ENCODE data around the gene ARHGAP24. TPM values are rescaled to one million over a fixed set of nuclear protein-coding genes. Genes with fewer than 3 reads are reported as not detected.
"Not testable (repeated sequence)": the region's sequence is repeated elsewhere in the genome, so short reads cannot be mapped to it uniquely, and the experiment has no call there.

The ARHGAP24 gene
- total RNA-seq, 2 donors from 2014 or later: 66.8 to 85.6 TPM

- no peak for TF ChIP-seq CTCF (conservative IDR thresholded peaks at IDR 0.05)
- no peaks in the 10 kb centered on the region for H3K36me3 Mint-ChIP-seq (ENCODE audit: low read depth)
- peaks cover 11% of the 10 kb centered on the region for H3K4me1 Mint-ChIP-seq
- H3K27me3 Mint-ChIP-seq (ENCODE audit: insufficient read depth): no peaks in the 10 kb centered on the region
- Histone ChIP-seq H3K4me3 (ENCODE audit: low read length) (no peak overlapping the region), H3K9me3 (ENCODE audit: control insufficient read depth, low read length) (no peaks in the 10 kb centered on the region), H3K27me3 (ENCODE audit: control insufficient read depth, insufficient read depth, low read length, poor library complexity, severe bottlenecking) (no peaks in the 10 kb centered on the region), H3K36me3 (ENCODE audit: control insufficient read depth, insufficient read depth, low read length) (no peaks in the 10 kb centered on the region), H3K4me1 (ENCODE audit: control insufficient read depth, insufficient read depth, low read length) (no peaks in the 10 kb centered on the region), H3K27ac (ENCODE audit: low read depth, low read length) (no peak overlapping the region), H3K9ac (ENCODE audit: extremely low read depth, low read length, poor library complexity, severe bottlenecking) (no peak overlapping the region)
- no peaks in the 10 kb centered on the region for H3K9me3 Mint-ChIP-seq
- no peak overlapping the region for H3K27ac Mint-ChIP-seq
- no peak for DNase-seq
- no peak overlapping the region for H3K4me3 Mint-ChIP-seq
- WGBS, 2 experiments (ENCODE audit: insufficient coverage in 1 of 2, insufficient read length in 1 of 2): 96 to 100% methylated on average over 2 to 3 of the region's 3 CpGs
Measured at GRCh38 chr4:85836588-85837438, 361.9 kb downstream of the ARHGAP24 start.

DNA sequence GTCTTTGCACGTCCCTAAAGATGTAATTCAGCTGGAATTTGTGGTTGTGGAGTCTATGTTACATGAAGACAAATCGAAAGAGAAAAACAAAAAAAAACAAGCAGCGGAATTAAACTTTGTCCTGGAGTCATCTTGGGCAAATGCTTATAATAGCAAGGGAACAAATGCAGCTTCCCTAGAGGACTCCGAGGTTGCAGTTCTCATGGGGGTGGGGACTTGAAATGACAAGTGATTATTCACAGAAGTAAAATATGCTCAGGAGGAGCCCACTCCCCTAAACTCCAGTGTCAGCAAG, 362.4 kb downstream of the ARHGAP24 start:
- no peak overlapping the region for H3K27ac Mint-ChIP-seq
- no peak for TF ChIP-seq CTCF (conservative IDR thresholded peaks at IDR 0.05)
- H3K4me3 Mint-ChIP-seq: no peak overlapping the region
- WGBS, 2 experiments (ENCODE audit: insufficient coverage in 1 of 2, insufficient read length in 1 of 2): 90 to 93% methylated on average over 3 to 4 of the region's 4 CpGs
- no peaks in the 10 kb centered on the region for H3K9me3 ChIP-seq (ENCODE audit: control insufficient read depth, low read length)
- no peak overlapping the region for H3K4me3 ChIP-seq (ENCODE audit: low read length)
- peaks cover 5% of the 10 kb centered on the region for H3K4me1 Mint-ChIP-seq
- no peaks in the 10 kb centered on the region for H3K4me1 ChIP-seq (ENCODE audit: control insufficient read depth, insufficient read depth, low read length)
- H3K27ac ChIP-seq (ENCODE audit: low read depth, low read length): no peak overlapping the region
- H3K36me3 ChIP-seq (ENCODE audit: control insufficient read depth, insufficient read depth, low read length): no peaks in the 10 kb centered on the region
- DNase-seq: no peak
- no peaks in the 10 kb centered on the region for H3K36me3 Mint-ChIP-seq (ENCODE audit: low read depth)
- no peaks in the 10 kb centered on the region for H3K9me3 Mint-ChIP-seq
- H3K27me3 ChIP-seq (ENCODE audit: control insufficient read depth, insufficient read depth, low read length, poor library complexity, severe bottlenecking): no peaks in the 10 kb centered on the region
- H3K27me3 Mint-ChIP-seq (ENCODE audit: insufficient read depth): no peaks in the 10 kb centered on the region
- H3K9ac ChIP-seq (ENCODE audit: extremely low read depth, low read length, poor library complexity, severe bottlenecking): no peak overlapping the region

GRCh38 chr4:85839981-85840451, 365.1 kb downstream of the ARHGAP24 start:
- not testable (repeated sequence) for H3K27ac Mint-ChIP-seq; H3K4me1 Mint-ChIP-seq; H3K4me1 ChIP-seq (ENCODE audit: control insufficient read depth, insufficient read depth, low read length); H3K27ac ChIP-seq (ENCODE audit: low read depth, low read length); H3K27me3 Mint-ChIP-seq (ENCODE audit: insufficient read depth); H3K4me3 Mint-ChIP-seq; H3K27me3 ChIP-seq (ENCODE audit: control insufficient read depth, insufficient read depth, low read length, poor library complexity, severe bottlenecking); H3K9ac ChIP-seq (ENCODE audit: extremely low read depth, low read length, poor library complexity, severe bottlenecking); H3K36me3 ChIP-seq (ENCODE audit: control insufficient read depth, insufficient read depth, low read length); H3K36me3 Mint-ChIP-seq (ENCODE audit: low read depth); H3K4me3 ChIP-seq (ENCODE audit: low read length); H3K9me3 Mint-ChIP-seq; H3K9me3 ChIP-seq (ENCODE audit: control insufficient read depth, low read length); DNase-seq
- 91 to 100% methylated on average over 2 to 3 of the region's 3 CpGs for WGBS, 2 experiments (ENCODE audit: insufficient coverage in 1 of 2, insufficient read length in 1 of 2)

Data from endodermal cell (in vitro differentiated cells).